ENCODE measurements around the gene TMEM86B. TPM values are rescaled to one million over a fixed set of nuclear protein-coding genes. Genes with fewer than 3 reads are reported as not detected.

Gene TMEM86B
- total and polyA plus RNA-seq, 3 donors from 2014 or later, result 12.8 to 13.9 (median 13.4) TPM

GRCh38 chr19:55181740-55182139, 46.8 kb downstream of the TMEM86B start:
- no peaks in the 10 kb centered on the region for H3K4me1 ChIP-seq
- H3K27ac ChIP-seq, result no peak overlapping the region
- H3K4me3 ChIP-seq, result no peak overlapping the region
- TF ChIP-seq POLR2A (IDR thresholded peaks at IDR 0.05), result no peak
- TF ChIP-seq, protein P1, sequence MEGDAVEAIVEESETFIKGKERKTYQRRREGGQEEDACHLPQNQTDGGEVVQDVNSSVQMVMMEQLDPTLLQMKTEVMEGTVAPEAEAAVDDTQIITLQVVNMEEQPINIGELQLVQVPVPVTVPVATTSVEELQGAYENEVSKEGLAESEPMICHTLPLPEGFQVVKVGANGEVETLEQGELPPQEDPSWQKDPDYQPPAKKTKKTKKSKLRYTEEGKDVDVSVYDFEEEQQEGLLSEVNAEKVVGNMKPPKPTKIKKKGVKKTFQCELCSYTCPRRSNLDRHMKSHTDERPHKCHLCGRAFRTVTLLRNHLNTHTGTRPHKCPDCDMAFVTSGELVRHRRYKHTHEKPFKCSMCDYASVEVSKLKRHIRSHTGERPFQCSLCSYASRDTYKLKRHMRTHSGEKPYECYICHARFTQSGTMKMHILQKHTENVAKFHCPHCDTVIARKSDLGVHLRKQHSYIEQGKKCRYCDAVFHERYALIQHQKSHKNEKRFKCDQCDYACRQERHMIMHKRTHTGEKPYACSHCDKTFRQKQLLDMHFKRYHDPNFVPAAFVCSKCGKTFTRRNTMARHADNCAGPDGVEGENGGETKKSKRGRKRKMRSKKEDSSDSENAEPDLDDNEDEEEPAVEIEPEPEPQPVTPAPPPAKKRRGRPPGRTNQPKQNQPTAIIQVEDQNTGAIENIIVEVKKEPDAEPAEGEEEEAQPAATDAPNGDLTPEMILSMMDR (IDR thresholded peaks at IDR 0.05), result no peak
- 79 to 85% methylated on average over 14 to 20 of the region's 20 CpGs for WGBS, 2 donors
- intact Hi-C loops (cut with DNase I; ENCODE audit: low total_unique reads), result no loop called here
- no peaks in the 10 kb centered on the region for H3K27me3 ChIP-seq
- no peaks in the 10 kb centered on the region for H3K9me3 ChIP-seq
- H3K36me3 ChIP-seq (ENCODE audit: low read depth, missing control alignments), result no peaks in the 10 kb centered on the region
- DNase-seq, result no peak

DNA sequence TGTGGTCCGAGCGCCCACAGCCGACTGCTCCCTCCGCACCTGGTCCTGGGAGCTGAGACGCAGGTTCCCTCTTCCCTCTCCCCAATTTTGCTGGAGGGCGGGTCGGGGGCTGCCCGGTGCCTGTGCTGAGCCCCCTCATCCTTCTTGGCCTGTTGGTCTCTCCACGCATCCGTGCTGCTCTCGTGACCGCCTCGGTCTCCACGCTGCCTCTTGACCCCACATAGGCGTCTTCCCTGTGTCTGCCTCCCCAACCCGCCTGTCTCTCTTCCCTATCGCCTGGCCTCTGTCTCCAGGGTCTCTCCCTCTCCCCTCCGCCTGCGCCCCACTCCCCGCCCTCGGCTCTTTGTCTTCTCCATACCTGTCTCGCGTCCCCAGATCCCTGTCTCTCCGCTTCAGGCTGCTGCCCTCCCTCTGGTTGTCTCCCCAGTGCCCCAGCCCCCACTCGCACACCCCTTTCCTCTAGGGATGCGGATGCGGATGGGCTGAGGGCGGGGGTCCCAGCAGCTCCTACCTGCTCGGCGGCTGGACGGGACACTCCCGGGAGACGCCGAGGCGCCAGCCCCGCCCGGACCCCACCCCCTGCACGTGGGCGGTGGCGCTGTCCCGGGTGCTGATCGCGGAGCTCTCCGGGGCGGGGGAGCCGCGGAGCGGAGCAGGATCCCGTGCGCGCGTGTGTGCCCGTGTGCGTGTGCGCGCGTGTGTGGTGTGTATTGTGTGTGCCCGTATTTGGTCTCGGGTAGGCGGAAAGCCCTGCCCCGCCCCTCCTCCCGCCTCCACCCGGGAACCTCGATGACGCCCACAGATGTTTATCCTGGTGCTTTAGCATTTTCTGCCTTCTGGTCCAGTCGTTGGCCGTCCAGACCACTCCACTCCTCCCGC, 48.7 kb downstream of the TMEM86B start, which contains the start of gene SYT5:
Gene SYT5, minus strand, starts transcription at position 684 of the 879 bp plus-strand sequence. CDS start 1,248 bp downstream, outside the sequence.
- no peaks in the 10 kb centered on the region for H3K36me3 ChIP-seq (ENCODE audit: low read depth, missing control alignments)
- DNase-seq, result peak; percentile 43
- no peaks in the 10 kb centered on the region for H3K4me1 ChIP-seq
- 0 to 3% methylated on average over 26 to 53 of the region's 68 CpGs for WGBS, 2 donors
- H3K27me3 ChIP-seq, result no peaks in the 10 kb centered on the region
- intact Hi-C loops (cut with DNase I; ENCODE audit: low total_unique reads), result no loop called here
- no peaks in the 10 kb centered on the region for H3K9me3 ChIP-seq
- TF ChIP-seq, protein P1 (IDR thresholded peaks at IDR 0.05), result no peak
- no peak for TF ChIP-seq POLR2A (IDR thresholded peaks at IDR 0.05)
- peak within 1 kb of the TSS; percentile 30 to 44 for H3K4me3 ChIP-seq
- H3K27ac ChIP-seq, result no peak within 1 kb of the TSS

DNA sequence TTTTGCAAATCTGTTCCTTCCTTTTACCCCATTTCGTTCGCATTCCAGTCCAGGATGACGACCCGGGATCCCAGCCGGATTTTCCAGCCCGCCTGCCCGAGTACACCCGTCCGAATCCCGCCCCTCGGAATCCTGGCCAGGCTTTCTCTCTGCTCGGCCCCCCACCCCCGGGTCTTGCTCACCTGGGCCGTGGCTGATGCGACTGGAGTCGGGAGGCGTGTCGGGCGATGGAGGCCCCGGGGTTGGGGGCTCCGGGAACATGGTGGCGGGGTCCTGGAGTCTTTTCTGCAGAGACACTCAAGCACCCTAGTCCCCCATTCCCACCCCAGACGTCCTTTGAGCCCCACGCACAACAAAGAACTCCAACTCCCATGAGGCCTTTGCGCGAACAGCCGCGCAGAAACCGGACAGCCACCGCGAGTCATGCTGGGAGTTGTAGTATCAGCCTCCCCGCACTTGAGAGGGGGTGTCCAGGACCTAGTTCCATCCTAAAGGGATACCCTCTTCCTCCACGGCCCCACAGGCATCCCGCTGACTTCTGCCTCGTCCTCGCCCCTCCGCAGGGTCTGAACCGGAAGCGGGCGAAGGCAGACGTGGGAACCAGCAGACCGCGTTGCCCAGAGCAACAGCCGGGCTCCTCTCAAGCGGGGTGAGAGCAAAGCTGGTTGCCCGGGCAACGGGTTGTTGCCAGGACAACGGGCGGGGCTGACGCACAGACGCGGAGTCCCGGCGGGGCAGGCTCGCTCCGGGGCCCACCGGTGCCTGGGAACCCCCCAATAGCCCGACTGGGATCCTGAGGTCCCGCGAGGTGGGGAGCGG, 49.6 kb downstream of the TMEM86B start:
- Histone ChIP-seq H3K4me3 (peak overlapping the region; percentile 30 to 44), H3K36me3 (ENCODE audit: low read depth, missing control alignments) (no peaks in the 10 kb centered on the region), H3K4me1 (no peaks in the 10 kb centered on the region), H3K27me3 (no peaks in the 10 kb centered on the region), H3K9me3 (no peaks in the 10 kb centered on the region), H3K27ac (no peak overlapping the region)
- intact Hi-C loops (cut with DNase I; ENCODE audit: low total_unique reads), result no loop called here
- 3% methylated on average over 51 of the region's 61 CpGs; no CpG with 5 or more reads in 1 of the 2 donors for WGBS, 2 donors
- peak; percentile 85 for DNase-seq
- TF ChIP-seq, protein P1 (IDR thresholded peaks at IDR 0.05), result no peak

Small RNAs within 50 kb of the gene (microRNA-seq; reads per million reads assigned to microRNA genes)
- gene MIR6802 (ENCODE audit: borderline number of aligned reads in 2 of 2, borderline replicate concordance in 1 of 2) (0.70 to 3.5 reads per million in 2 donors), gene MIR6803 (ENCODE audit: borderline number of aligned reads in 2 of 2, borderline replicate concordance in 1 of 2) (6.3 to 8.3 reads per million in 2 donors), gene MIR6804 (ENCODE audit: borderline number of aligned reads in 2 of 2, borderline replicate concordance in 1 of 2) (2.1 to 3.5 reads per million in 2 donors)

Small RNAs within 50 kb of the gene (small RNA-seq; reads per million reads assigned to genes)
- gene MIR6802 (0 reads per million in 2 donors), gene MIR6803 (0 to 0.09 reads per million in 2 donors), gene MIR6804 (0 to 0.18 reads per million in 2 donors)

Other genes starting within 250 kb of the TMEM86B start
- gene GP6, start 190.5 kb downstream of the TMEM86B start, total RNA-seq, result 1 to 10 TPM; 1.1 to 3.2 TPM
- 5.3 TPM for gene GP6, start 190.5 kb downstream of the TMEM86B start, polyA plus RNA-seq (ENCODE audit: insufficient read depth, low read depth, low replicate concordance)
- 10 to 100 TPM; 22.5 to 24.3 TPM for gene RDH13, start 165.6 kb downstream of the TMEM86B start, total RNA-seq
- 13.9 TPM for gene RDH13, start 165.6 kb downstream of the TMEM86B start, polyA plus RNA-seq (ENCODE audit: insufficient read depth, low read depth, low replicate concordance)
- 1 to 10 TPM; 3.4 to 3.6 TPM for gene EPS8L1, start 152.9 kb downstream of the TMEM86B start, total RNA-seq
- 13.3 TPM for gene EPS8L1, start 152.9 kb downstream of the TMEM86B start, polyA plus RNA-seq (ENCODE audit: insufficient read depth, low read depth, low replicate concordance)
- 100 to 1,000 TPM; 184 to 206 TPM for gene PPP1R12C, start 111.1 kb downstream of the TMEM86B start, total RNA-seq
- gene PPP1R12C, start 111.1 kb downstream of the TMEM86B start, polyA plus RNA-seq (ENCODE audit: insufficient read depth, low read depth, low replicate concordance), result 220 TPM
- 10 to 100 TPM; 13.0 to 14.5 TPM for gene TNNT1, start 79.6 kb downstream of the TMEM86B start, total RNA-seq
- gene TNNT1, start 79.6 kb downstream of the TMEM86B start, polyA plus RNA-seq (ENCODE audit: insufficient read depth, low read depth, low replicate concordance), result 84.0 TPM
- gene TNNI3, start 71.0 kb downstream of the TMEM86B start, total RNA-seq, result 10 to 100 TPM; 14.2 to 30.3 TPM
- 20.8 TPM for gene TNNI3, start 71.0 kb downstream of the TMEM86B start, polyA plus RNA-seq (ENCODE audit: insufficient read depth, low read depth, low replicate concordance)
- 100 to 1,000 TPM in 1 of 2 donors, 10 to 100 TPM in 1; 69.9 to 102 TPM for gene DNAAF3, start 62.1 kb downstream of the TMEM86B start, total RNA-seq
- 173 TPM for gene DNAAF3, start 62.1 kb downstream of the TMEM86B start, polyA plus RNA-seq (ENCODE audit: insufficient read depth, low read depth, low replicate concordance)
- gene SYT5, start 48.5 kb downstream of the TMEM86B start, total RNA-seq, result 1 to 10 TPM; 1.6 to 5.0 TPM
- 11.7 TPM for gene SYT5, start 48.5 kb downstream of the TMEM86B start, polyA plus RNA-seq (ENCODE audit: insufficient read depth, low read depth, low replicate concordance)
- 10 to 100 TPM in 1 of 2 donors, 1 to 10 TPM in 1; 6.0 to 11.3 TPM for gene PTPRH, start 19.3 kb downstream of the TMEM86B start, total RNA-seq
- gene PTPRH, start 19.3 kb downstream of the TMEM86B start, polyA plus RNA-seq (ENCODE audit: insufficient read depth, low read depth, low replicate concordance), result 1.6 TPM
- gene PPP6R1, start 30.3 kb upstream of the TMEM86B start, total RNA-seq, result 100 to 1,000 TPM; 178 to 179 TPM
- 217 TPM for gene PPP6R1, start 30.3 kb upstream of the TMEM86B start, polyA plus RNA-seq (ENCODE audit: insufficient read depth, low read depth, low replicate concordance)
- gene HSPBP1, start 51.3 kb upstream of the TMEM86B start, total RNA-seq, result 10 to 100 TPM; 43.5 to 48.2 TPM
- 42.7 TPM for gene HSPBP1, start 51.3 kb upstream of the TMEM86B start, polyA plus RNA-seq (ENCODE audit: insufficient read depth, low read depth, low replicate concordance)
- 10 to 100 TPM; 14.9 to 20.7 TPM for gene BRSK1, start 55.2 kb upstream of the TMEM86B start, total RNA-seq
- 12.8 TPM for gene BRSK1, start 55.2 kb upstream of the TMEM86B start, polyA plus RNA-seq (ENCODE audit: insufficient read depth, low read depth, low replicate concordance)
- 1 to 10 TPM in 1 of 2 donors, not detected in 1; 2.2 TPM for gene TMEM150B, start 96.6 kb upstream of the TMEM86B start, total RNA-seq
- gene TMEM150B, start 96.6 kb upstream of the TMEM86B start, polyA plus RNA-seq (ENCODE audit: insufficient read depth, low read depth, low replicate concordance), result 0.98 TPM
- gene KMT5C, start 111.1 kb upstream of the TMEM86B start, total RNA-seq, result 10 to 100 TPM; 48.8 to 62.9 TPM
- gene KMT5C, start 111.1 kb upstream of the TMEM86B start, polyA plus RNA-seq (ENCODE audit: insufficient read depth, low read depth, low replicate concordance), result 14.6 TPM
- gene COX6B2, start 126.0 kb upstream of the TMEM86B start, total RNA-seq, result 10 to 100 TPM; 27.9 to 47.5 TPM
- 171 TPM for gene COX6B2, start 126.0 kb upstream of the TMEM86B start, polyA plus RNA-seq (ENCODE audit: insufficient read depth, low read depth, low replicate concordance)
- gene GARIN5B, start 134.5 kb upstream of the TMEM86B start, total RNA-seq, result 10 to 100 TPM; 11.3 to 28.2 TPM
- 49.6 TPM for gene GARIN5B, start 134.5 kb upstream of the TMEM86B start, polyA plus RNA-seq (ENCODE audit: insufficient read depth, low read depth, low replicate concordance)
- gene IL11, start 141.7 kb upstream of the TMEM86B start, total RNA-seq, result 1 to 10 TPM; 2.0 to 2.1 TPM
- 1.2 TPM for gene IL11, start 141.7 kb upstream of the TMEM86B start, polyA plus RNA-seq (ENCODE audit: insufficient read depth, low read depth, low replicate concordance)
- 10 to 100 TPM; 12.9 to 19.2 TPM for gene TMEM190, start 148.1 kb upstream of the TMEM86B start, total RNA-seq
- gene TMEM190, start 148.1 kb upstream of the TMEM86B start, polyA plus RNA-seq (ENCODE audit: insufficient read depth, low read depth, low replicate concordance), result 35.4 TPM
- gene TMEM238, start 155.5 kb upstream of the TMEM86B start, total RNA-seq, result 1 to 10 TPM; 1.7 to 6.4 TPM
- 0.91 TPM for gene TMEM238, start 155.5 kb upstream of the TMEM86B start, polyA plus RNA-seq (ENCODE audit: insufficient read depth, low read depth, low replicate concordance)
- gene RPL28, start 157.2 kb upstream of the TMEM86B start, total RNA-seq, result 100 to 1,000 TPM; 284 to 624 TPM
- gene RPL28, start 157.2 kb upstream of the TMEM86B start, polyA plus RNA-seq (ENCODE audit: insufficient read depth, low read depth, low replicate concordance), result 1,024 TPM
- 100 to 1,000 TPM; 150 to 188 TPM for gene UBE2S, start 179.0 kb upstream of the TMEM86B start, total RNA-seq
- 272 TPM for gene UBE2S, start 179.0 kb upstream of the TMEM86B start, polyA plus RNA-seq (ENCODE audit: insufficient read depth, low read depth, low replicate concordance)
- gene SHISA7, start 214.5 kb upstream of the TMEM86B start, total RNA-seq, result 1 to 10 TPM in 1 of 2 donors, under 1 TPM in 1; 0.43 to 1.0 TPM
- 0.45 TPM for gene SHISA7, start 214.5 kb upstream of the TMEM86B start, polyA plus RNA-seq (ENCODE audit: insufficient read depth, low read depth, low replicate concordance)
- gene ISOC2, start 232.9 kb upstream of the TMEM86B start, total RNA-seq, result 10 to 100 TPM; 79.1 to 98.5 TPM
- 107 TPM for gene ISOC2, start 232.9 kb upstream of the TMEM86B start, polyA plus RNA-seq (ENCODE audit: insufficient read depth, low read depth, low replicate concordance)
- not detected for gene C19orf85, start 236.0 kb upstream of the TMEM86B start, total RNA-seq
- not detected for gene C19orf85, start 236.0 kb upstream of the TMEM86B start, polyA plus RNA-seq (ENCODE audit: insufficient read depth, low read depth, low replicate concordance)
- 10 to 100 TPM; 31.3 to 53.7 TPM for gene ZNF628, start 247.9 kb upstream of the TMEM86B start, total RNA-seq
- gene ZNF628, start 247.9 kb upstream of the TMEM86B start, polyA plus RNA-seq (ENCODE audit: insufficient read depth, low read depth, low replicate concordance), result 33.8 TPM

Data from testis (tissue), 3 donors.